GM23338 (cell line): ENCODE measurements around the gene WDR77. TPM values are rescaled to one million over a fixed set of nuclear protein-coding genes. Genes with fewer than 3 reads are reported as not detected.

ENCODE experiments used
- EZH2phosphoT487 ChIP-seq: fragments of 200-600 bp; sonication (generic); IDR thresholded peaks from one replicate; pipeline ENCODE4 v1.8.1; 2018; ENCODE audit warnings: antibody characterized with exemption; ENCODE audit not compliant: unreplicated experiment
- JUNB ChIP-seq: IDR thresholded peaks from one replicate; pipeline ENCODE4 v1.6.1; 2016; ENCODE audit warnings: antibody characterized with exemption; ENCODE audit not compliant: unreplicated experiment
- NANOG ChIP-seq: IDR thresholded peaks from 2 replicates; pipeline ENCODE4 v1.6.1; 2016; ENCODE audit warnings: antibody characterized with exemption, borderline replicate concordance
- POLR2AphosphoS5 ChIP-seq: IDR thresholded peaks from 2 replicates; pipeline ENCODE4 v1.6.1; 2016; ENCODE audit warnings: antibody characterized with exemption, low read depth
- ZNF114 ChIP-seq: fragments of 250-450 bp; sonication (Bioruptor Pico); IDR thresholded peaks from 2 replicates; pipeline ENCODE4 v1.5.0; 2020; ENCODE audit warnings: mild to moderate bottlenecking, moderate library complexity
- ZNF331 ChIP-seq: fragments of 250-450 bp; sonication (Bioruptor Pico); IDR thresholded peaks from 2 replicates; pipeline ENCODE4 v1.5.0; 2020; ENCODE audit warnings: low read depth, mild to moderate bottlenecking, moderate library complexity
- polyA plus RNA-seq: library from polyadenylated mRNA; unstranded; fragments of >200 nt; fragmentation: Nextera tagmentation; extraction: Ambion mirVana; gene quantifications from 2 replicates; pipeline ENCODE4 v1.2.1, GENCODE V29; 2016
- small RNA-seq: library from RNA; depleted of rRNA; stranded (forward); fragments of <200 nt; gene quantifications from one replicate; pipeline ENCODE3, GENCODE V24; 2014; ENCODE audit warnings: low replicate concordance
- total RNA-seq: library from RNA; depleted of rRNA; stranded (reverse); fragments of >200 nt; shearing (Covaris generic); gene quantifications from 2 replicates; pipeline ENCODE4 v1.2.3, GENCODE V29; 2014; rRNA removed
- TF ChIP-seq, protein P1 (sequence below): IDR thresholded peaks from one replicate; pipeline ENCODE4 v1.6.1; 2018; ENCODE audit warnings: antibody characterized with exemption; ENCODE audit not compliant: unreplicated experiment

WDR77 gene
- total and polyA plus RNA-seq, 2 experiments from 2014 or later: 85.9 to 111 TPM

DNA sequence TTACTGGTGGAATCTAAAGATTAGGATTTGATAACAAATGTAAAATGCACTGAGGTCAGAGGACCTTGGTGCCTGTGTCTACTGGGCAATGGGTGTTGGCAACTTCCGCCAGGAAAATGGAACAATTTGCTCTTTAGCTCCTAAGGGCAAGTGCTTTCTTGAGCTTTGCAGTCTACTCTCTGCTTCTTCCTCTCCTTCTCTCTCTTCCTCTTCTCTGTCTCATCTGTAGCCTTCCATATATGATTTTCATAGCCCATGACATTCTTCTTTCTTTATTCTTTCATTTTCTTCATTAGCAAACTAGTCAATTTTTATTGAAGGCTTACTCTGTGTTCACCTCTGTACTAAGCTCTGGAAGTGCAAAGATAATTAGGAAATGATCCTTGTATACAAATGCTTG, 57.0 kb downstream of the WDR77 start (continued):
- TF ChIP-seq, protein P1, sequence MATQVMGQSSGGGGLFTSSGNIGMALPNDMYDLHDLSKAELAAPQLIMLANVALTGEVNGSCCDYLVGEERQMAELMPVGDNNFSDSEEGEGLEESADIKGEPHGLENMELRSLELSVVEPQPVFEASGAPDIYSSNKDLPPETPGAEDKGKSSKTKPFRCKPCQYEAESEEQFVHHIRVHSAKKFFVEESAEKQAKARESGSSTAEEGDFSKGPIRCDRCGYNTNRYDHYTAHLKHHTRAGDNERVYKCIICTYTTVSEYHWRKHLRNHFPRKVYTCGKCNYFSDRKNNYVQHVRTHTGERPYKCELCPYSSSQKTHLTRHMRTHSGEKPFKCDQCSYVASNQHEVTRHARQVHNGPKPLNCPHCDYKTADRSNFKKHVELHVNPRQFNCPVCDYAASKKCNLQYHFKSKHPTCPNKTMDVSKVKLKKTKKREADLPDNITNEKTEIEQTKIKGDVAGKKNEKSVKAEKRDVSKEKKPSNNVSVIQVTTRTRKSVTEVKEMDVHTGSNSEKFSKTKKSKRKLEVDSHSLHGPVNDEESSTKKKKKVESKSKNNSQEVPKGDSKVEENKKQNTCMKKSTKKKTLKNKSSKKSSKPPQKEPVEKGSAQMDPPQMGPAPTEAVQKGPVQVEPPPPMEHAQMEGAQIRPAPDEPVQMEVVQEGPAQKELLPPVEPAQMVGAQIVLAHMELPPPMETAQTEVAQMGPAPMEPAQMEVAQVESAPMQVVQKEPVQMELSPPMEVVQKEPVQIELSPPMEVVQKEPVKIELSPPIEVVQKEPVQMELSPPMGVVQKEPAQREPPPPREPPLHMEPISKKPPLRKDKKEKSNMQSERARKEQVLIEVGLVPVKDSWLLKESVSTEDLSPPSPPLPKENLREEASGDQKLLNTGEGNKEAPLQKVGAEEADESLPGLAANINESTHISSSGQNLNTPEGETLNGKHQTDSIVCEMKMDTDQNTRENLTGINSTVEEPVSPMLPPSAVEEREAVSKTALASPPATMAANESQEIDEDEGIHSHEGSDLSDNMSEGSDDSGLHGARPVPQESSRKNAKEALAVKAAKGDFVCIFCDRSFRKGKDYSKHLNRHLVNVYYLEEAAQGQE: no peak
- TF ChIP-seq ZNF114 (CRISPR knock-in tag): no peak
- no peak for TF ChIP-seq ZNF331
- no peak for TF ChIP-seq JUNB
- TF ChIP-seq EZH2phosphoT487: no peak
- no peak for TF ChIP-seq NANOG
- no peak for TF ChIP-seq POLR2AphosphoS5

Small RNAs within 50 kb of the gene (small RNA-seq; reads per million reads assigned to genes)
- gene RF00019: not detected
- not detected for gene RNU6-792P

Other genes with a start within 250 kb of the WDR77 start
- gene DENND2D, start 248.6 kb downstream of the WDR77 start, total RNA-seq: 3.0 and 5.9 TPM in 2 replicates
- 2.5 and 3.4 TPM in 2 replicates for gene DENND2D, start 248.6 kb downstream of the WDR77 start, polyA plus RNA-seq
- not detected in 2 replicates for gene CHI3L2, start 221.5 kb downstream of the WDR77 start, total RNA-seq
- gene CHI3L2, start 221.5 kb downstream of the WDR77 start, polyA plus RNA-seq: 0.68 TPM in 1 of 2 replicates, not detected in the other
- not detected in 2 replicates for gene CHIA, start 158.4 kb downstream of the WDR77 start, total RNA-seq
- not detected in 2 replicates for gene CHIA, start 158.4 kb downstream of the WDR77 start, polyA plus RNA-seq
- gene OVGP1, start 21.5 kb downstream of the WDR77 start, total RNA-seq: 0.93 and 1.0 TPM in 2 replicates
- 0.82 and 0.99 TPM in 2 replicates for gene OVGP1, start 21.5 kb downstream of the WDR77 start, polyA plus RNA-seq
- gene ATP5PB, start 208 bp upstream of the WDR77 start, total RNA-seq: 272 and 300 TPM in 2 replicates
- gene ATP5PB, start 208 bp upstream of the WDR77 start, polyA plus RNA-seq: 260 and 279 TPM in 2 replicates
- 0.16 and 0.69 TPM in 2 replicates for gene C1orf162, start 24.7 kb upstream of the WDR77 start, total RNA-seq
- gene C1orf162, start 24.7 kb upstream of the WDR77 start, polyA plus RNA-seq: 0.28 and 0.47 TPM in 2 replicates
- gene ADORA3, start 54.4 kb upstream of the WDR77 start, total RNA-seq: not detected in 2 replicates
- not detected in 2 replicates for gene ADORA3, start 54.4 kb upstream of the WDR77 start, polyA plus RNA-seq
- gene TMIGD3, start 54.4 kb upstream of the WDR77 start, total RNA-seq: not detected in 2 replicates
- not detected in 2 replicates for gene TMIGD3, start 54.4 kb upstream of the WDR77 start, polyA plus RNA-seq
- gene RAP1A, start 170.5 kb upstream of the WDR77 start, total RNA-seq: 16.2 and 23.3 TPM in 2 replicates
- gene RAP1A, start 170.5 kb upstream of the WDR77 start, polyA plus RNA-seq: 23.0 and 28.1 TPM in 2 replicates